Endometrial microvascular endothelial cells (primary cell): ENCODE data around the gene KLHL4. TPM values are rescaled to one million over a fixed set of nuclear protein-coding genes. Genes with fewer than 3 reads are reported as not detected.
"Not testable (repeated sequence)": the region's sequence is repeated elsewhere in the genome, so short reads cannot be mapped to it uniquely, and the experiment has no call there.

ENCODE experiments used
- in situ Hi-C: cut with HindIII; loops from 2 replicates; pipeline ENCODE4 v1.10.0; 2017; ENCODE audit warnings: low sequenced_read_pairs, low pct_unique_long_range_greater_than_20kb; ENCODE audit errors: inconsistent ontology term
- total RNA-seq: library from RNA; depleted of rRNA; stranded (reverse); fragments of >200 nt; gene quantifications from one replicate; pipeline ENCODE4 v1.2.3, GENCODE V29; 2015; ENCODE audit errors: inconsistent ontology term

Gene KLHL4
- total RNA-seq, 1 donor from 2014 or later, result 16.1 TPM

- in situ Hi-C loops, result no loop called here
Measured at GRCh38 chrX:87636533-87636932, 118.9 kb downstream of the KLHL4 start.

- in situ Hi-C loops, result not testable (repeated sequence)
Measured at GRCh38 chrX:87641439-87641838, 123.8 kb downstream of the KLHL4 start.

GRCh38 chrX:87661761-87662160 lies 144.2 kb downstream of the KLHL4 start:
- in situ Hi-C loops, result no loop called here

GRCh38 chrX:87663421-87663820 lies 145.8 kb downstream of the KLHL4 start:
- in situ Hi-C loops, result no loop called here

- in situ Hi-C loops, result no loop called here
Measured at GRCh38 chrX:87664381-87664780, 146.8 kb downstream of the KLHL4 start.

GRCh38 chrX:87679849-87680248 lies 162.2 kb downstream of the KLHL4 start:
- in situ Hi-C loops, result no loop called here

GRCh38 chrX:87687703-87688102 lies 170.1 kb downstream of the KLHL4 start:
- in situ Hi-C loops, result no loop called here

- in situ Hi-C loops, result not testable (repeated sequence)
Measured at GRCh38 chrX:87688113-87688748, 170.6 kb downstream of the KLHL4 start.

GRCh38 chrX:87689218-87689617 lies 171.6 kb downstream of the KLHL4 start:
- in situ Hi-C loops, result not testable (repeated sequence)

GRCh38 chrX:87693204-87693603 lies 175.6 kb downstream of the KLHL4 start:
- in situ Hi-C loops, result no loop called here

- in situ Hi-C loops, result no loop called here
Measured at GRCh38 chrX:87697409-87697808, 179.8 kb downstream of the KLHL4 start.

- in situ Hi-C loops, result no loop called here
Measured at GRCh38 chrX:87702795-87703194, 185.2 kb downstream of the KLHL4 start.

GRCh38 chrX:87703469-87703868 lies 185.9 kb downstream of the KLHL4 start:
- in situ Hi-C loops, result not testable (repeated sequence)

- in situ Hi-C loops, result no loop called here
Measured at GRCh38 chrX:87706134-87706533, 188.5 kb downstream of the KLHL4 start.

GRCh38 chrX:87710580-87710979 lies 193.0 kb downstream of the KLHL4 start:
- in situ Hi-C loops, result no loop called here
